Measurements from ENCODE around the gene DHFR2.

The DHFR2 gene

DNA sequence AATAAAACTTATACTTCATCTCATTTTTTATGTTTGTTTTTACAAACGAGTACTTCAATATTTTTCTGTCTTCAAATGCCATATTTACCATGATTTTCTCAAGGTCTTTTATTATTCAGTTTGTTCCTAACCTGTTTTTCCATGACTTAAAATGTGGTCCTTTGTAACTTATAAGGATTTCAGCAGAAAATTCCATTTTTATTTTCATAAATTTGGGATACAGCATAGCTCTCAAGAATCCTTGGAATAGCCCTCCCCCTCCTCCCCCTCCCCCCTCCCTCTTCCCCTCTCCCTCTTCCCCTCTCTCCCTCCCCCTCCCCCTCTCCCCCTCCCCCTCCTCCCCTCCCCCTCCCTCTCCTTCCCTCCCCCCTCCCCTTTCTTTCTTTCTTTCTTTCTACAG lies 19.4 kb downstream of the DHFR2 start:
- Mint-ChIP-seq H3K27me3 (no peaks in the 10 kb centered on the region), H3K4me1 (no peaks in the 10 kb centered on the region), H3K36me3 (peaks cover 19% of the 10 kb centered on the region), H3K9me3 (peaks cover 2% of the 10 kb centered on the region), H3K27ac (no peak overlapping the region), H3K4me3 (no peak overlapping the region)
- ATAC-seq, result no peak

- ATAC-seq, result no peak
- Mint-ChIP-seq H3K4me3 (no peak overlapping the region), H3K4me1 (no peaks in the 10 kb centered on the region), H3K27ac (no peak overlapping the region), H3K36me3 (peaks cover 14% of the 10 kb centered on the region), H3K27me3 (no peaks in the 10 kb centered on the region), H3K9me3 (no peaks in the 10 kb centered on the region)
Observed at GRCh38 chr3:94036909-94037507, 25.7 kb downstream of the DHFR2 start.

- Mint-ChIP-seq H3K4me3 (no peak within 1 kb of the TSS), H3K27ac (no peak within 1 kb of the TSS), H3K4me1 (no peaks in the 10 kb centered on the region), H3K36me3 (peaks cover 6% of the 10 kb centered on the region), H3K9me3 (no peaks in the 10 kb centered on the region), H3K27me3 (no peaks in the 10 kb centered on the region)
- ATAC-seq, result no peak
Observed at GRCh38 chr3:94028093-94028837, 34.5 kb downstream of the DHFR2 start, which contains the start of gene STX19. TSS of gene STX19 (minus strand) at chr3:94028597. CDS start at chr3:94015269, 13,328 bp downstream.

DNA sequence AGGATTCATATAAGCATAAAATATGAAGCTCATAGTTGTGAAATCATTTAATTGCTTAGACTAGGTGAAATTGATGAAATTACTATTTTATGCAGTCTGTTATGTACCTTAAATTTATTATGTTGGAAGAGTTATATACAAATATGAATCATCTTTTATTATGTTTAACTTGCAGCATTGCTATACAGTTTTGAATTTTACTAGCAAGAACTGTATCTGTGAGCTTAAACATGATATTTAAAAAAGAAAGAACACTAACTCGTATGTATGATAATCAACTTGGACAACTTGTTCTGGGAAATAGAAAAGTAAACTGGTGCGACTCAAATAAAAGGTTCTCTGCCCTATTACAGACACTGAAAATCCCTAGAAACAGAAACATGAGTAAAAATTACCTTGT lies 36.1 kb downstream of the DHFR2 start:
- H3K27ac Mint-ChIP-seq, result no peak overlapping the region
- H3K9me3 Mint-ChIP-seq, result no peaks in the 10 kb centered on the region
- ATAC-seq, result no peak
- no peak overlapping the region for H3K4me3 Mint-ChIP-seq
- H3K4me1 Mint-ChIP-seq, result no peaks in the 10 kb centered on the region
- no peaks in the 10 kb centered on the region for H3K27me3 Mint-ChIP-seq
- no peaks in the 10 kb centered on the region for H3K36me3 Mint-ChIP-seq

- Mint-ChIP-seq H3K27ac (no peak overlapping the region), H3K4me3 (no peak overlapping the region), H3K27me3 (no peaks in the 10 kb centered on the region), H3K9me3 (no peaks in the 10 kb centered on the region), H3K36me3 (no peaks in the 10 kb centered on the region), H3K4me1 (no peaks in the 10 kb centered on the region)
- no peak for ATAC-seq
Observed at GRCh38 chr3:94024385-94024784, 38.3 kb downstream of the DHFR2 start.

DNA sequence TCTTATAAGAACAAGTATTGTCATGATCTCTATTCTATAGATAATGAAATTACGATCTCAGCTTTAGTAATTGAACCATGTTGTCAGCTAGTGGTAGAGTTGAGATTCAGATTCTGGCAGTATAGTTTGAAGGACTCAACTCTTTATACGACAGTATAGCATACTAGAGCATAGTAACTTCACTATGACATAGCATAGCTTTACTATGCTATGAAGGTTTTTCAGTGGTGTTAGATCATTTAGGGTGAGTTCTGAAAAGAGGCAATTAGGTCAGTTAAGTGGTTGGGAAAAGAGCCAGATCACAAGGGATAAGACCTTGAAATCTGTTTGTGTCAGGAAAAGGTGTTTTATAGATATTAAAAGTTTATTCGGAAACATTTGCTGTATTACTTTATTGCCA lies 42.4 kb downstream of the DHFR2 start:
- no peaks in the 10 kb centered on the region for H3K4me1 Mint-ChIP-seq
- H3K27me3 Mint-ChIP-seq, result no peaks in the 10 kb centered on the region
- no peaks in the 10 kb centered on the region for H3K36me3 Mint-ChIP-seq
- H3K9me3 Mint-ChIP-seq, result no peaks in the 10 kb centered on the region
- H3K4me3 Mint-ChIP-seq, result no peak overlapping the region
- H3K27ac Mint-ChIP-seq, result no peak overlapping the region
- ATAC-seq, result no peak

GRCh38 chr3:94019659-94020058 lies 43.1 kb downstream of the DHFR2 start:
- no peaks in the 10 kb centered on the region for H3K27me3 Mint-ChIP-seq
- H3K4me1 Mint-ChIP-seq, result peaks cover 6% of the 10 kb centered on the region

DNA sequence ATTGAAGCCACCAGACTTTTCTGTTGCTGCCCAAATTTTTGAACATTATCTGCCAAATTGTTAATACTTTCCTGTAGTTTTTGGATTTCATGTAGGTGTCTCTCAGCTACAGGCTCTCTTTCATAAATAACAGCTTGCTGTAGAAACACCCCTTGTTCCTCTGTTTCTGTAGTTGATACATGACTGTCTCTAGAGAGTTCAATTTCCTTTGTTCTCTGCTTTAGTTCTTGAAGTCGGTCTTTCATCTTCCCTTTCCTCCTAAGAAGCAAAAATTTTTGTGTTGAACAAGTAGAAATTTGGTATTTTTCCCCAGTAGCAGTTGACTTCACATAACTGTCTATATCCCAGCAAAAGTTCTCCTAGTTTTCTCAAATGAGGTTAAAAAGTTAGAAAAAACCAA lies 47.7 kb downstream of the DHFR2 start:
- Mint-ChIP-seq H3K4me3 (no peak overlapping the region), H3K27me3 (no peaks in the 10 kb centered on the region), H3K9me3 (no peaks in the 10 kb centered on the region), H3K4me1 (peaks cover 8% of the 10 kb centered on the region), H3K36me3 (peaks cover 24% of the 10 kb centered on the region), H3K27ac (no peak overlapping the region)
- no peak for ATAC-seq

More at GRCh38 chr3:94019659-94020058, 43.1 kb downstream of the DHFR2 start:
- Mint-ChIP-seq H3K4me3 (no peak overlapping the region), H3K9me3 (no peaks in the 10 kb centered on the region), H3K36me3 (no peaks in the 10 kb centered on the region), H3K27ac (no peak overlapping the region)
- ATAC-seq, result no peak

DNA sequence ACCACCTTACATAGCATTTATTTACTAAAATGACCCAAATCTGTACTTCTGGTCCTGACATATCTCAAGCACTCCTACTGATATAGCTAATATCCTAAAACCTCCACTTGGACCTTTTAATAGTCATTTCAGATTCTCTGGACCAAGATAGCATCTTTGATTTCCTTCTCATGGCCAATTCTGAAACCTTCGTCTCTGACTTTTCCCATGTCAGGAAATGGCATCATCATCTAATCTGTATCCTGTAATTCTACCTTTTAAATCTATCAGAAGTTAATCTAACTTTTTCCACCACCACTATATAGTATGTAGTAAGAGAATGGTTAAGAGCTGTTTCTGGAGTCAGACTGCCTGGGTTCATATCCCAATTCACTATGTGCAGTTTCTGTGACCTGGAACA lies 50.5 kb downstream of the DHFR2 start:
- H3K36me3 Mint-ChIP-seq, result peaks cover 24% of the 10 kb centered on the region
- no peaks in the 10 kb centered on the region for H3K27me3 Mint-ChIP-seq
- H3K4me3 Mint-ChIP-seq, result no peak overlapping the region
- no peaks in the 10 kb centered on the region for H3K9me3 Mint-ChIP-seq
- no peak overlapping the region for H3K27ac Mint-ChIP-seq
- H3K4me1 Mint-ChIP-seq, result peaks cover 8% of the 10 kb centered on the region
- ATAC-seq, result no peak

GRCh38 chr3:94011233-94011711 lies 51.4 kb downstream of the DHFR2 start:
- Mint-ChIP-seq H3K27ac (no peak overlapping the region), H3K4me1 (peaks cover 10% of the 10 kb centered on the region), H3K4me3 (no peak overlapping the region), H3K9me3 (no peaks in the 10 kb centered on the region), H3K36me3 (peaks cover 28% of the 10 kb centered on the region), H3K27me3 (no peaks in the 10 kb centered on the region)
- no peak for ATAC-seq

DNA sequence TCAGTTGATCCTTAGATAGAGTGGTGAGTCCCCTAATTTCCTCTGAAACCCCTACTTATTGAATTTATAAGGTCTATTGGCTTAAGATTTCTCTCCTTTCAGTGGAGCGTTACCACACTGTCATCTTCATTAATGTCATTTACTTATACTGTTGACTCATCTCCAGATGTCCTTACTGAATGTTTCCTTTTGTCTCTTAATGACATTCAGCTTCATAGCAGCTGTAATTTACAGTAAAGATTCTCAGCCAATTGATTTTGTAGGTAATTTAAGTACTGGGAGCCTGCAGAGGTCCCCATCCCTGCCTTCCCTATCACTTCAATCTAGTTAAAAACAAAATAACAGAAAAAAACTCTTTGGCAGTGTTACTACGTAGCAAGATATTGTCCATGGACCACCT lies 53.1 kb downstream of the DHFR2 start:
- H3K36me3 Mint-ChIP-seq, result peaks cover 30% of the 10 kb centered on the region
- no peak for ATAC-seq
- H3K9me3 Mint-ChIP-seq, result no peaks in the 10 kb centered on the region
- no peak overlapping the region for H3K4me3 Mint-ChIP-seq
- H3K27me3 Mint-ChIP-seq, result no peaks in the 10 kb centered on the region
- H3K4me1 Mint-ChIP-seq, result peaks cover 7% of the 10 kb centered on the region
- H3K27ac Mint-ChIP-seq, result no peak overlapping the region

- Mint-ChIP-seq H3K27ac (no peak overlapping the region), H3K9me3 (no peaks in the 10 kb centered on the region), H3K4me1 (peaks cover 12% of the 10 kb centered on the region), H3K4me3 (no peak overlapping the region), H3K27me3 (no peaks in the 10 kb centered on the region), H3K36me3 (peaks cover 28% of the 10 kb centered on the region)
- ATAC-seq, result no peak
Observed at GRCh38 chr3:94008253-94008652, 54.5 kb downstream of the DHFR2 start.

Data from stimulated activated memory B cell treated with anti-CD40 and anti-IgM and Interleukin-4, amounts not matched to agents 10 μg/mL and 1 μg/mL and 100 μg/mL, for 72 hours (primary cell).